Astrocyte (in vitro differentiated cells and primary cell): ENCODE data around the gene PSME3IP1.

Experiments
- EZH2 ChIP-seq: IDR thresholded peaks from 2 replicates; pipeline ENCODE4 v1.6.1; 2012; ENCODE audit warnings: mild to moderate bottlenecking, low read length, inconsistent platforms; ENCODE audit not compliant: insufficient read depth
- TF ChIP-seq, protein P1 (sequence below): IDR thresholded peaks from 2 replicates; pipeline ENCODE4 v1.5.1; 2011; ENCODE audit warnings: low read depth, mild to moderate bottlenecking, inconsistent platforms, low read length, moderate library complexity; ENCODE audit not compliant: insufficient read depth

DNA sequence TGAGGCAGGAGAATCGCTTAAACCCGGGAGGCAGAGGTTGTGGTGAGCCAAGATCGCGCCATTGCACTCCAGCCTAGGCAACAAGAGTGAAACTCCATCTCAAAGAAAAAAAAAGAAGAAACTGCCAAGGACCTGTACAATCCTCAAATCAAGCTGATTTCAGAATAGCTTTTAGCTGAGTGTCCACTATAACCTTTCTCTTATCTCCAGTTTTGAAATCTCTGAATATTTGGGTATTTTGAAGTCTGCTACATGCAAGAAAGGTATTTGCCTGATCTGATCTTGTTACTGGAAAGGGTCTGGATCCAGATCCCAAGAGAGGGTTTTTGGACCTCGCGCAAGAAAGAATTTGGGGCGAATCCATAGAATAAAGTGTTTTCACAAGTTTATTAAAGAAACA, 40.1 kb upstream of the PSME3IP1 start:
- TF ChIP-seq, protein P1, sequence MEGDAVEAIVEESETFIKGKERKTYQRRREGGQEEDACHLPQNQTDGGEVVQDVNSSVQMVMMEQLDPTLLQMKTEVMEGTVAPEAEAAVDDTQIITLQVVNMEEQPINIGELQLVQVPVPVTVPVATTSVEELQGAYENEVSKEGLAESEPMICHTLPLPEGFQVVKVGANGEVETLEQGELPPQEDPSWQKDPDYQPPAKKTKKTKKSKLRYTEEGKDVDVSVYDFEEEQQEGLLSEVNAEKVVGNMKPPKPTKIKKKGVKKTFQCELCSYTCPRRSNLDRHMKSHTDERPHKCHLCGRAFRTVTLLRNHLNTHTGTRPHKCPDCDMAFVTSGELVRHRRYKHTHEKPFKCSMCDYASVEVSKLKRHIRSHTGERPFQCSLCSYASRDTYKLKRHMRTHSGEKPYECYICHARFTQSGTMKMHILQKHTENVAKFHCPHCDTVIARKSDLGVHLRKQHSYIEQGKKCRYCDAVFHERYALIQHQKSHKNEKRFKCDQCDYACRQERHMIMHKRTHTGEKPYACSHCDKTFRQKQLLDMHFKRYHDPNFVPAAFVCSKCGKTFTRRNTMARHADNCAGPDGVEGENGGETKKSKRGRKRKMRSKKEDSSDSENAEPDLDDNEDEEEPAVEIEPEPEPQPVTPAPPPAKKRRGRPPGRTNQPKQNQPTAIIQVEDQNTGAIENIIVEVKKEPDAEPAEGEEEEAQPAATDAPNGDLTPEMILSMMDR, result no peak
- no peak for TF ChIP-seq EZH2
